Endothelial cell of umbilical vein (primary cell): ENCODE results near the gene C1orf105.

Experiments
- CTCF ChIP-seq, 2 donors: IDR thresholded peaks; 1 replicate in 1 of 2; 2 replicates in 1 of 2; pipeline ENCODE4 v1.5.1; 2011; ENCODE audit warnings: low read length in 2 of 2, mild to moderate bottlenecking in 2 of 2, moderate library complexity in 2 of 2, control low read depth in 1 of 2, inconsistent platforms in 1 of 2, low read depth in 1 of 2; ENCODE audit not compliant: insufficient read depth in 1 of 2; ENCODE audit errors: extremely low read depth in 1 of 2
- MAX ChIP-seq: IDR thresholded peaks from 2 replicates; pipeline ENCODE4 v1.6.1; 2011; ENCODE audit not compliant: insufficient read depth, insufficient read length
- MYC ChIP-seq: IDR thresholded peaks from one replicate; pipeline ENCODE4 v1.6.1; 2011; ENCODE audit warnings: mild to moderate bottlenecking, low read depth, low read length
- POLR2A ChIP-seq: IDR thresholded peaks from 2 replicates; pipeline ENCODE4 v1.6.1; 2012; ENCODE audit warnings: low read depth, mild to moderate bottlenecking, control low read depth, low read length
- POLR2AphosphoS5 ChIP-seq: IDR thresholded peaks from 2 replicates; pipeline ENCODE4 v1.6.1; 2012; ENCODE audit warnings: low read depth, mild to moderate bottlenecking, control low read depth, low read length, moderate library complexity; ENCODE audit not compliant: insufficient read depth

GRCh38 chr1:172510479-172510878 lies 90.0 kb downstream of the C1orf105 start:
- no peak for TF ChIP-seq POLR2A
- no peak for TF ChIP-seq MAX
- TF ChIP-seq POLR2AphosphoS5, result no peak
- TF ChIP-seq CTCF (IDR thresholded peaks at IDR 0.05; ENCODE audit: extremely low read depth in 1 of 2, insufficient read depth in 1 of 2, low read depth in 1 of 2, low read length in 2 of 2), result no peak
- TF ChIP-seq MYC, result no peak
